Measurements from ENCODE around the gene OBP2B.
"Not testable (repeated sequence)": the region's sequence is repeated elsewhere in the genome, so short reads cannot be mapped to it uniquely, and the experiment has no call there.

OBP2B gene

GRCh38 chr9:133238851-133239532 is 29.9 kb upstream of the OBP2B start:
- H3K4me3 ChIP-seq (replicated peaks in 1 of 2; ENCODE audit: low read depth in 2 of 2, low read length in 2 of 2), result peak overlapping the region; percentile 23 to 33
- TF ChIP-seq, protein P1, sequence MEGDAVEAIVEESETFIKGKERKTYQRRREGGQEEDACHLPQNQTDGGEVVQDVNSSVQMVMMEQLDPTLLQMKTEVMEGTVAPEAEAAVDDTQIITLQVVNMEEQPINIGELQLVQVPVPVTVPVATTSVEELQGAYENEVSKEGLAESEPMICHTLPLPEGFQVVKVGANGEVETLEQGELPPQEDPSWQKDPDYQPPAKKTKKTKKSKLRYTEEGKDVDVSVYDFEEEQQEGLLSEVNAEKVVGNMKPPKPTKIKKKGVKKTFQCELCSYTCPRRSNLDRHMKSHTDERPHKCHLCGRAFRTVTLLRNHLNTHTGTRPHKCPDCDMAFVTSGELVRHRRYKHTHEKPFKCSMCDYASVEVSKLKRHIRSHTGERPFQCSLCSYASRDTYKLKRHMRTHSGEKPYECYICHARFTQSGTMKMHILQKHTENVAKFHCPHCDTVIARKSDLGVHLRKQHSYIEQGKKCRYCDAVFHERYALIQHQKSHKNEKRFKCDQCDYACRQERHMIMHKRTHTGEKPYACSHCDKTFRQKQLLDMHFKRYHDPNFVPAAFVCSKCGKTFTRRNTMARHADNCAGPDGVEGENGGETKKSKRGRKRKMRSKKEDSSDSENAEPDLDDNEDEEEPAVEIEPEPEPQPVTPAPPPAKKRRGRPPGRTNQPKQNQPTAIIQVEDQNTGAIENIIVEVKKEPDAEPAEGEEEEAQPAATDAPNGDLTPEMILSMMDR (IDR thresholded peaks at IDR 0.05; ENCODE audit: low read depth, low read length), result peak; percentile 83
- peak; percentile 65 to 76 for DNase-seq (ENCODE audit: low read depth in 2 of 2)

- TF ChIP-seq, protein P1 (IDR thresholded peaks at IDR 0.05; ENCODE audit: low read depth, low read length), result no peak
- H3K4me3 ChIP-seq (replicated peaks in 1 of 2; ENCODE audit: low read depth in 2 of 2, low read length in 2 of 2), result peak overlapping the region; percentile 23 to 33
- DNase-seq (ENCODE audit: low read depth in 2 of 2), result peak; percentile 69 to 73
Measured at GRCh38 chr9:133238272-133238850, 29.3 kb upstream of the OBP2B start.

- peak; percentile 75 to 95 for DNase-seq (ENCODE audit: low read depth in 2 of 2)
- TF ChIP-seq, protein P1 (IDR thresholded peaks at IDR 0.05; ENCODE audit: low read depth, low read length), result no peak
- peak overlapping the region in 1 of 2 donors; percentile 14 for H3K4me3 ChIP-seq (replicated peaks in 1 of 2; ENCODE audit: low read depth in 2 of 2, low read length in 2 of 2)
Measured at GRCh38 chr9:133237035-133237731, 28.1 kb upstream of the OBP2B start.

DNA sequence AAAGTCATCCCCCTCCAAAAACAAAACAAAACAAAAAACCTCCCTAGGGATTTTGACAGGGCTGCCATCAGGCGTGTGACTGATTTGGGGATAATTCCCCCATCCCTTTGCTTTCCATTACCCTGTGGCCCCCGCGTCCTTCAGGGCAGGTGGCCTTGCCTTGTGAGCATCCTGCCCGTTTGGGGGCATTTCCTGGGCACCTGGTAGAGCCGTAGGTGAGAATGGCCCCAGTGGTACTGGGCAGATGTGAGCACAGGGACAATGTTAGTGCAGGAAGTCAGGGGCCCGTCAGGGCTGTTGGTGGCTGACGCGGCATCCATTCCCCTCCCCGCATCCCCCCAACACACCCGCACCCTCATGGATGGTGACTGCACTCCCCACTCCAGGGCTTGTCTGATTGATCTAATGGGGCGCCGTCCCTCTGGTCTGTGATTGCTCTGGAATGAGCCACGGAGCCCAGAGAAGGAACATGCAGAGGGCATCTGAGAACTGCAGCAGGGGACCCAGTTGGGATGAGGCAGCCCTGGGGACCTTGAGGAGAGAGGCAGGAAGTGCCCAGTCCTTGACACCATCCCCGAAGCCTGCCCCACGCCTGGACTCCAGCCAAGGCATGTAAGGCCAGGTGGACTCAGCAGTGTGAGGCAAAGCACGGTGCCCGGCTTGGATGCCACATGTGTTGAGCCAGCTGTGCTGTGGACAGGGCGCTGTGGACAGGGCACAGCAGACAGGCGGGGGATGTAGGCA is 27.4 kb upstream of the OBP2B start:
- DNase-seq (ENCODE audit: low read depth in 2 of 2), result not testable (repeated sequence)

DNA sequence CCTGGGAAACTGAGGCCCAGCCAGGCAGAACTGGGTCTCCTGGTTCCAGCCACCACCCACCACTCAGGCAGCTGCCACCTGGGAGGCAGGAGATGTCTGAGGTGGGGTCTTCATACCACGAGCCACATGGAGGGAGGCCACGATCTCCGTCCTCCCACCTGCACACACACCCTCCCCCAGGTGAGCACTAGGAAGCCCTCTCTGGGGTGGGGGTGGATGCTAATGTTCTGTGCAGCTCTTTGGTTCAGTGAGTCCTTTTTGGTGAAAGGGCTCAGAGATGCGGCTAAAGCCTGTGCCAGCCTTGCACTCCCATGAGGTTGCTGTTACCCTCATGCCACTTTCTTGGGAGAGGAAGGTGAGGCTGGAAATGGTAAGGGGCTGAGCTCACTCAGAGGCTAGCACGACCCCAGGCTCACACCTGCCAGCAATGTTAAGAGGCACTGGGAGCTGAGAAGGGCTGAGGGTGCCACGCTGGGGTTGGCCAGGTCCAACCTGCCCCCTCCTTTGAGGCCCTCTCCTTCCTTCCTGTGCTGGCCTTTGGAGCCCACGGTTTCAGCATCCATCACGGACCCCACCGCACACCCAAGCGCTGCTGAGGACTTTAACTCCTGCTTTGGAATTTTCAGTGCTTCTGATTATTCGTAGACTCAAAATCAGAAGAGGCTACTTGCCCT is 26.6 kb upstream of the OBP2B start:
- H3K4me3 ChIP-seq (replicated peaks in 1 of 2; ENCODE audit: low read depth in 2 of 2, low read length in 2 of 2), result no peak overlapping the region
- no peak for DNase-seq (ENCODE audit: low read depth in 2 of 2)
- TF ChIP-seq, protein P1 (IDR thresholded peaks at IDR 0.05; ENCODE audit: low read depth, low read length), result no peak

More for the DNA sequence above, 27.4 kb upstream of the OBP2B start:
- H3K4me3 ChIP-seq (replicated peaks in 1 of 2; ENCODE audit: low read depth in 2 of 2, low read length in 2 of 2), result not testable (repeated sequence)

- TF ChIP-seq, protein P1 (IDR thresholded peaks at IDR 0.05; ENCODE audit: low read depth, low read length), result no peak
- no peak overlapping the region for H3K4me3 ChIP-seq (replicated peaks in 1 of 2; ENCODE audit: low read depth in 2 of 2, low read length in 2 of 2)
- no peak for DNase-seq (ENCODE audit: low read depth in 2 of 2)
Measured at GRCh38 chr9:133234577-133235322, 25.7 kb upstream of the OBP2B start.
